ENCODE measurements around the gene MTUS2.

The MTUS2 gene

GRCh38 chr13:29451976-29452375, 631.8 kb downstream of the MTUS2 start:
- no peaks in the 10 kb centered on the region for H3F3A ChIP-seq (ENCODE audit: control insufficient read depth, insufficient read depth)
- no peaks in the 10 kb centered on the region for H3K4me1 ChIP-seq (ENCODE audit: control insufficient read depth, low read length)
- H3K9me2 ChIP-seq (replicated peaks; ENCODE audit: control insufficient read depth, low read length): no peaks in the 10 kb centered on the region
- no peaks in the 10 kb centered on the region for H4K20me1 ChIP-seq (ENCODE audit: control insufficient read depth, insufficient read depth, low read depth, low read length)
- no peaks in the 10 kb centered on the region for H3K9me3 ChIP-seq (ENCODE audit: control insufficient read depth, insufficient read depth, low read length)
- H3K36me3 ChIP-seq (ENCODE audit: control insufficient read depth, low read length): no peaks in the 10 kb centered on the region
- no peak overlapping the region for H3K4me3 ChIP-seq (ENCODE audit: low read length)
- H3K4me2 ChIP-seq (ENCODE audit: low read length): no peak overlapping the region
- H3K27me3 ChIP-seq (ENCODE audit: control insufficient read depth, low read length): peaks cover 10% of the 10 kb centered on the region
- no peak overlapping the region for H3K27ac ChIP-seq (ENCODE audit: low read depth, low read length)
- H3K79me2 ChIP-seq (ENCODE audit: control insufficient read depth, low read length): no peaks in the 10 kb centered on the region
- TF ChIP-seq CTCF (IDR thresholded peaks at IDR 0.05; ENCODE audit: low read depth, low read length, poor library complexity, severe bottlenecking): no peak
- no peak for TF ChIP-seq EZH2phosphoT487 (IDR thresholded peaks at IDR 0.05; ENCODE audit: borderline replicate concordance, low read length)

- Histone ChIP-seq H3K9me3 (ENCODE audit: control insufficient read depth, insufficient read depth, low read length) (no peaks in the 10 kb centered on the region), H3K4me3 (ENCODE audit: low read length) (no peak overlapping the region), H3K79me2 (ENCODE audit: control insufficient read depth, low read length) (no peaks in the 10 kb centered on the region), H3K27me3 (ENCODE audit: control insufficient read depth, low read length) (peaks cover 10% of the 10 kb centered on the region), H3K9me2 (replicated peaks; ENCODE audit: control insufficient read depth, low read length) (no peaks in the 10 kb centered on the region), H3K4me1 (ENCODE audit: control insufficient read depth, low read length) (no peaks in the 10 kb centered on the region), H4K20me1 (ENCODE audit: control insufficient read depth, insufficient read depth, low read depth, low read length) (no peaks in the 10 kb centered on the region), H3K27ac (ENCODE audit: low read depth, low read length) (no peak overlapping the region), H3K4me2 (ENCODE audit: low read length) (no peak overlapping the region), H3K36me3 (ENCODE audit: control insufficient read depth, low read length) (no peaks in the 10 kb centered on the region), H3F3A (ENCODE audit: control insufficient read depth, insufficient read depth) (no peaks in the 10 kb centered on the region)
- TF ChIP-seq CTCF (IDR thresholded peaks at IDR 0.05; ENCODE audit: low read depth, low read length, poor library complexity, severe bottlenecking) (no peak), EZH2phosphoT487 (IDR thresholded peaks at IDR 0.05; ENCODE audit: borderline replicate concordance, low read length) (no peak)
Measured at GRCh38 chr13:29452773-29453616, 632.9 kb downstream of the MTUS2 start.

- Histone ChIP-seq H3K36me3 (ENCODE audit: control insufficient read depth, low read length) (no peaks in the 10 kb centered on the region), H3K4me3 (ENCODE audit: low read length) (no peak overlapping the region), H3F3A (ENCODE audit: control insufficient read depth, insufficient read depth) (no peaks in the 10 kb centered on the region), H3K9me2 (replicated peaks; ENCODE audit: control insufficient read depth, low read length) (no peaks in the 10 kb centered on the region), H3K4me2 (ENCODE audit: low read length) (no peak overlapping the region), H3K79me2 (ENCODE audit: control insufficient read depth, low read length) (no peaks in the 10 kb centered on the region), H3K4me1 (ENCODE audit: control insufficient read depth, low read length) (no peaks in the 10 kb centered on the region), H3K27ac (ENCODE audit: low read depth, low read length) (no peak overlapping the region), H4K20me1 (ENCODE audit: control insufficient read depth, insufficient read depth, low read depth, low read length) (no peaks in the 10 kb centered on the region), H3K27me3 (ENCODE audit: control insufficient read depth, low read length) (peaks cover 10% of the 10 kb centered on the region), H3K9me3 (ENCODE audit: control insufficient read depth, insufficient read depth, low read length) (no peaks in the 10 kb centered on the region)
- TF ChIP-seq EZH2phosphoT487 (IDR thresholded peaks at IDR 0.05; ENCODE audit: borderline replicate concordance, low read length): no peak
- no peak for TF ChIP-seq CTCF (IDR thresholded peaks at IDR 0.05; ENCODE audit: low read depth, low read length, poor library complexity, severe bottlenecking)
Measured at GRCh38 chr13:29453617-29454011, 633.5 kb downstream of the MTUS2 start.

Data from DOHH2 (cell line).